ENCODE results near the gene TUBE1. TPM values are rescaled to one million over a fixed set of nuclear protein-coding genes. Genes with fewer than 3 reads are reported as not detected.

The TUBE1 gene
- total RNA-seq, 1 experiment from 2014 or later = 11.6 TPM

DNA sequence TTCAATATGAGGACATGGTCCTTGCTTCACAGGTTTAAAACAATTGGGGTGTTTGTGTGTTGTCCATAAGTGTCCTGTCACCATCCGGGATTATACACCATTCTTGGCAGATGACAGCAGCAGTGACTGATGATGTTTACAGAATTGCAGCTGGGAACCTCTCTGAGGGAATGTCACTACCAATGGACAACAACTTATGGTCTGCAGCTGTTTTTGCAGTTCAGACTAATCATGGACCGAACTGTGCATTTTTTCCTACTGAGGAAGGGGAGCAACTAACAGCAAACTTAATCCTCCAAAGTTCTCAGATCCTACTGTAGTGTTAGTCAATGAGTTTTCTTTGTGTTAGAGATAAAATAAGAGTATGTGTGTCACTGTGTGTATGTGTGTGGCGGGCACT, 26.1 kb upstream of the TUBE1 start:
- no peak overlapping the region for H4K8ac ChIP-seq (replicated peaks; ENCODE audit: insufficient read length, low read depth, low read length)
- Mint-ChIP-seq H3K27me3 (ENCODE audit: low read depth) (no peaks in the 10 kb centered on the region), H3K36me3 (ENCODE audit: insufficient read depth in 1 of 3, low read depth in 3 of 3) (no peaks in the 10 kb centered on the region), H3K9me3 (no peaks in the 10 kb centered on the region), H3K27ac (no peak overlapping the region; a peak in 1 of 7 replicates), H3K4me3 (no peak overlapping the region), H3K4me1 (no peaks in the 10 kb centered on the region)
- H3K4me2 ChIP-seq (ENCODE audit: insufficient read depth, insufficient read length, low read length) = no peak overlapping the region
- no peak for DNase-seq
- H2AFZ ChIP-seq (ENCODE audit: low read length) = no peak overlapping the region
- H2BK12ac ChIP-seq (ENCODE audit: insufficient read length, low read depth, low read length) = no peak overlapping the region
- H3K9ac ChIP-seq (ENCODE audit: extremely low read depth, insufficient read length, low read length) = no peak overlapping the region
- TF ChIP-seq, protein P1, sequence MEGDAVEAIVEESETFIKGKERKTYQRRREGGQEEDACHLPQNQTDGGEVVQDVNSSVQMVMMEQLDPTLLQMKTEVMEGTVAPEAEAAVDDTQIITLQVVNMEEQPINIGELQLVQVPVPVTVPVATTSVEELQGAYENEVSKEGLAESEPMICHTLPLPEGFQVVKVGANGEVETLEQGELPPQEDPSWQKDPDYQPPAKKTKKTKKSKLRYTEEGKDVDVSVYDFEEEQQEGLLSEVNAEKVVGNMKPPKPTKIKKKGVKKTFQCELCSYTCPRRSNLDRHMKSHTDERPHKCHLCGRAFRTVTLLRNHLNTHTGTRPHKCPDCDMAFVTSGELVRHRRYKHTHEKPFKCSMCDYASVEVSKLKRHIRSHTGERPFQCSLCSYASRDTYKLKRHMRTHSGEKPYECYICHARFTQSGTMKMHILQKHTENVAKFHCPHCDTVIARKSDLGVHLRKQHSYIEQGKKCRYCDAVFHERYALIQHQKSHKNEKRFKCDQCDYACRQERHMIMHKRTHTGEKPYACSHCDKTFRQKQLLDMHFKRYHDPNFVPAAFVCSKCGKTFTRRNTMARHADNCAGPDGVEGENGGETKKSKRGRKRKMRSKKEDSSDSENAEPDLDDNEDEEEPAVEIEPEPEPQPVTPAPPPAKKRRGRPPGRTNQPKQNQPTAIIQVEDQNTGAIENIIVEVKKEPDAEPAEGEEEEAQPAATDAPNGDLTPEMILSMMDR (conservative IDR thresholded peaks at IDR 0.05) = no peak
- no peak overlapping the region for H3K4ac ChIP-seq (ENCODE audit: low read depth, low read length)
- WGBS (ENCODE audit: extremely low coverage, insufficient read length, low lambda C conversion rate) = no CpG with 5 or more reads among the region's 3 CpGs
- no peaks in the 10 kb centered on the region for H3K9me3 ChIP-seq (ENCODE audit: control insufficient read depth, low read depth, low read length)
- no peaks in the 10 kb centered on the region for H3K4me1 ChIP-seq (ENCODE audit: insufficient read depth, low read length)
- H3K18ac ChIP-seq (ENCODE audit: insufficient read length, low read depth, low read length) = no peak overlapping the region
- H4K20me1 ChIP-seq (ENCODE audit: control insufficient read depth, insufficient read depth, insufficient read length) = no peaks in the 10 kb centered on the region
- no peak overlapping the region for H2BK120ac ChIP-seq (ENCODE audit: low read depth, low read length, poor library complexity, severe bottlenecking)
- H2BK5ac ChIP-seq (ENCODE audit: insufficient read length, low read length) = no peak overlapping the region
- no peaks in the 10 kb centered on the region for H3K23me2 ChIP-seq (ENCODE audit: insufficient read length, low read depth, low read length, poor library complexity, severe bottlenecking)
- no peak overlapping the region for H4K5ac ChIP-seq (ENCODE audit: insufficient read length, low read depth, low read length)
- no peak overlapping the region for H3K27ac ChIP-seq (ENCODE audit: insufficient read length, low read depth, low read length)
- H3K56ac ChIP-seq (ENCODE audit: insufficient read length, low read depth, low read length) = no peak overlapping the region
- H2BK15ac ChIP-seq (ENCODE audit: low read depth, low read length) = no peak overlapping the region
- no peaks in the 10 kb centered on the region for H3K79me2 ChIP-seq (ENCODE audit: insufficient read depth, low read length)
- H3T11ph ChIP-seq (ENCODE audit: low read length) = no peak overlapping the region
- no peak overlapping the region for H3K14ac ChIP-seq (ENCODE audit: insufficient read depth, low read length)
- H3K79me1 ChIP-seq (ENCODE audit: insufficient read depth, low read depth, low read length, poor library complexity, severe bottlenecking) = no peaks in the 10 kb centered on the region
- H2BK20ac ChIP-seq (ENCODE audit: low read depth, low read length, poor library complexity, severe bottlenecking) = no peak overlapping the region
- no peak overlapping the region for H4K91ac ChIP-seq (ENCODE audit: insufficient read length, low read depth, low read length)
- H3K23ac ChIP-seq (ENCODE audit: insufficient read length, low read depth, low read length) = no peak overlapping the region
- no peak overlapping the region for H2AK5ac ChIP-seq (ENCODE audit: insufficient read length, low read length)
- H3K27me3 ChIP-seq (ENCODE audit: insufficient read depth, low read length) = no peaks in the 10 kb centered on the region

Measured in H9 (cell line).